Endothelial cell of umbilical vein (primary cell): Measurements from ENCODE around the gene SEC22C. TPM values are rescaled to one million over a fixed set of nuclear protein-coding genes. Genes with fewer than 3 reads are reported as not detected.
"Not testable (repeated sequence)": the region's sequence is repeated elsewhere in the genome, so short reads cannot be mapped to it uniquely, and the experiment has no call there.

Experiments
- BruUV-seq: library from RNA; stranded (reverse); fragments of 400-500 nt; replicated peaks from 2 replicates; lab custom pipeline; 2021; lab: Mats Ljungman, UMichigan
- CTCF ChIA-PET: fragments of 300-600, 350-600 bp; sonication (Branson Sonifier 250); formaldehyde crosslinking; loops from one replicate; lab custom pipeline; 2021; ENCODE audit warnings: antibody characterized with exemption, inconsistent platforms; lab: Charles Lee
- POLR2A ChIA-PET: fragments of 300-600, 350-600 bp; sonication (Branson Sonifier 250); formaldehyde crosslinking; loops from one replicate; lab custom pipeline; 2021; ENCODE audit warnings: antibody characterized with exemption, inconsistent platforms; lab: Charles Lee
- DNase-seq: peaks from one replicate; pipeline ENCODE4 v3.0.0-alpha.2; 2011; ENCODE audit warnings: low read depth, low spot score
- FAIRE-seq: peaks from 2 replicates; lab custom pipeline; 2011; peaks lifted over from hg19 to GRCh38; lab: Jason Lieb, UNC
- H2AFZ ChIP-seq: 2 replicates; pipeline ENCODE4 v1.6.0; 2012; ENCODE audit warnings: low read depth, low read length, control low read depth, inconsistent platforms
- H3K27ac ChIP-seq: 2 replicates; pipeline ENCODE4 v1.5.1; 2011; ENCODE audit warnings: low read depth, mild to moderate bottlenecking, control low read depth, low read length, moderate library complexity; ENCODE audit not compliant: insufficient read depth
- H3K27me3 ChIP-seq, 2 experiments: 2 replicates each; pipeline versions ENCODE4 v1.6.0 to v1.6.1; 2011; ENCODE audit warnings: low read length in 2 of 2, mixed read lengths in 1 of 2; ENCODE audit not compliant: control insufficient read depth in 2 of 2, insufficient read depth in 2 of 2
- H3K36me3 ChIP-seq, 2 experiments: 2 replicates in 1 of 2; 3 replicates in 1 of 2; pipeline ENCODE4 v1.5.1; 2011; ENCODE audit warnings: low read length in 2 of 2, mild to moderate bottlenecking in 1 of 2, moderate library complexity in 1 of 2; ENCODE audit not compliant: control insufficient read depth in 2 of 2, insufficient read depth in 2 of 2; ENCODE audit errors: extremely low read depth in 1 of 2
- H3K4me1 ChIP-seq: 3 replicates; pipeline ENCODE4 v1.5.1; 2011; ENCODE audit warnings: mild to moderate bottlenecking, low read length; ENCODE audit not compliant: control insufficient read depth, insufficient read depth; ENCODE audit errors: extremely low read depth
- H3K4me2 ChIP-seq: 2 replicates; pipeline ENCODE4 v1.6.1; 2011; ENCODE audit warnings: low read length, control low read depth, mixed read lengths; ENCODE audit not compliant: insufficient read depth
- H3K4me3 ChIP-seq, 3 experiments: fragments of 200-600 bp in 1 of 3; sonication (generic), shearing (Covaris generic) in 1 of 3; replicated peaks in 1 of 3; 2 replicates each; pipeline ENCODE4 v1.5.1; 2011 to 2016; ENCODE audit warnings: control low read depth in 3 of 3, low read length in 3 of 3, mild to moderate bottlenecking in 2 of 3, inconsistent platforms in 1 of 3, low read depth in 1 of 3, moderate library complexity in 1 of 3; ENCODE audit not compliant: insufficient read depth in 1 of 3
- H3K79me2 ChIP-seq: 2 replicates; pipeline ENCODE4 v1.6.0; 2012; ENCODE audit warnings: low read length, inconsistent platforms; ENCODE audit not compliant: control insufficient read depth, insufficient read depth
- H3K9ac ChIP-seq: replicated peaks from 2 replicates; pipeline ENCODE3; 2011; ENCODE audit warnings: low read length, control low read depth; ENCODE audit not compliant: insufficient read depth; ENCODE audit errors: extremely low read depth
- H3K9me1 ChIP-seq: replicated peaks from 3 replicates; pipeline ENCODE4 v1.6.0; 2011; ENCODE audit warnings: mild to moderate bottlenecking, low read length; ENCODE audit not compliant: control insufficient read depth, insufficient read depth; ENCODE audit errors: extremely low read depth
- H3K9me3 ChIP-seq: replicated peaks from 2 replicates; pipeline ENCODE4 v1.5.1; 2012; ENCODE audit warnings: low read length, inconsistent platforms; ENCODE audit not compliant: control insufficient read depth, insufficient read depth
- H4K20me1 ChIP-seq: replicated peaks from 2 replicates; pipeline ENCODE3; 2011; ENCODE audit warnings: mild to moderate bottlenecking, low read length; ENCODE audit not compliant: control insufficient read depth, insufficient read depth; ENCODE audit errors: extremely low read depth
- POLR2AphosphoS5 ChIP-seq: IDR thresholded peaks from 2 replicates; pipeline ENCODE4 v1.6.1; 2012; ENCODE audit warnings: low read depth, mild to moderate bottlenecking, control low read depth, low read length, moderate library complexity; ENCODE audit not compliant: insufficient read depth
- dilution Hi-C: fragments of 300-500 bp; cut with MboI; formaldehyde crosslinking; loops from one replicate; pipeline ENCODE4 v1.15.0; 2019; ENCODE audit warnings: low sequenced_read_pairs; ENCODE audit not compliant: extremely low pct_ligation_motif_present
- intact Hi-C: fragments of 100-400 bp; cut with micrococcal nuclease; formaldehyde crosslinking; loops from one replicate; pipeline ENCODE4 v1.10.0; 2022
- polyA plus RNA-seq, 4 experiments: library from polyadenylated mRNA; depleted of rRNA in 3 of 4; stranded (reverse) in 3 of 4; unstranded in 1 of 4; fragments of >200 nt; gene quantifications; 2 replicates each; pipeline versions ENCODE4 v1.2.1 to v1.2.3, GENCODE V29; 2011 to 2012; ENCODE audit warnings: missing spikeins in 1 of 4
- total RNA-seq: library from RNA; stranded (reverse); gene quantifications from 2 replicates; pipeline ENCODE4 v1.2.3, GENCODE V29; 2021

Gene SEC22C
- total and polyA plus RNA-seq, 2 donors (not counting 3 experiments of a cell fraction or from before 2014, with no cell fraction given): 43.9 to 61.9 TPM

DNA sequence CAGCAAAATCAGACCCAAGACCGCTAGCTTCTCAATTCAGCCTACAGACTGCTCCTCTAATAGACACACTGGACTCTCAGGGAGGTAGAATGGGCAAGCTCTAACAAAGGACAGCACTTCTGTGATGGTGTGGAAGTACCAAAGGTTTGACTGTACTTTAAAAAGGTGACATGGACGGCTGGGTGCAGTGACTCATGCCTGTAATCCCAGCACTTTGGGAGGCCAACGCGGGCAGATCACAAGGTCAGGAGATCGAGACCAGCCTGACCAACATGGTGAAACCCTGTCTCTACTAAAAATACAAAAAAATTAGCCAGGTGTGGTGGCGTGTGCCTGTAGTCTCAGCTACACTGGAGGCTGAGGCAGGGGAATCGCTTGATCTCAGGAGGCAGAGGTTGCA, 15.3 kb upstream of the SEC22C start:
- POLR2A ChIA-PET, H4K20me1 ChIP-seq, H3K9me3 ChIP-seq, dilution Hi-C loops, DNase-seq, BruUV-seq, intact Hi-C loops, H3K27me3 ChIP-seq, H3K9ac ChIP-seq, H3K4me2 ChIP-seq, H3K36me3 ChIP-seq, FAIRE-seq, H3K4me3 ChIP-seq, H3K27ac ChIP-seq, H2AFZ ChIP-seq, H3K9me1 ChIP-seq: not testable (repeated sequence)
- Histone ChIP-seq H3K79me2 (peaks cover 29% of the 10 kb centered on the region), H3K4me1 (peaks cover 10% of the 10 kb centered on the region)
- CTCF ChIA-PET: interaction anchor here (0.7 to 1.6 kb wide), 3 partner anchors 9 to 47 kb away, joined by 3 to 6 read pairs (median 3); no protein-coding TSS in a partner anchor

DNA sequence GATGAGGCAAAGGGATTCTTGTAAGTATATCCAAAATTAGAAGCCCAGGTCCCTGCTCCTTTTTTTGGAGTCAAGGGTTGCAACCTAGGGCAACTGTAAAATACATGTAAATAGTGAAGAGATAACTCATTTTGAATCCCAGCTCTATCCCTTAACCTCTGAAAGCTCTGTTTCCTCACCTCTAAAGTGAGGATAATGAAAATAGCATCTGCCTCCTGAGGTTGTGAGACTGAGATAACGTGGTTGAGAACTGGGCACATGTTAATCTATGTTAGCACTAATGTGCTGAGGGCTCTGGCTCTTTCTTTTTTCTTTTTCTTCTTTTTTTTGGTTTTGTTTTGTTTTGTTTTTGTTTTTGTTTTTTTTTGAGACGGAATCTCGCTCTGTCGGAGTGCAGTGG, 13.9 kb upstream of the SEC22C start:
- Histone ChIP-seq H2AFZ (no peak overlapping the region), H3K27me3 (no peaks in the 10 kb centered on the region), H3K4me2 (no peak overlapping the region), H4K20me1 (no peaks in the 10 kb centered on the region), H3K9me1 (no peaks in the 10 kb centered on the region), H3K9me3 (no peaks in the 10 kb centered on the region), H3K4me3 (no peak overlapping the region), H3K36me3 (peaks cover 2 to 4% of the 10 kb centered on the region in 2 experiments), H3K79me2 (peaks cover 28% of the 10 kb centered on the region), H3K27ac (no peak overlapping the region), H3K9ac (no peak overlapping the region), H3K4me1 (peaks cover 16% of the 10 kb centered on the region)
- no peak for FAIRE-seq
- dilution Hi-C loops: no loop called here
- no peak for TF ChIP-seq POLR2AphosphoS5
- intact Hi-C loops: no loop called here
- ChIA-PET CTCF (no interaction called here), POLR2A (no interaction called here)
- BruUV-seq: no TSS peak
- no peak for DNase-seq
